Colonic mucosa (tissue), 4 donors: ENCODE results near the gene CCDC88A. TPM values are rescaled to one million over a fixed set of nuclear protein-coding genes. Genes with fewer than 3 reads are reported as not detected.
"Not testable (repeated sequence)": the region's sequence is repeated elsewhere in the genome, so short reads cannot be mapped to it uniquely, and the experiment has no call there.

ENCODE experiments used
- DNase-seq: peaks from one replicate; pipeline ENCODE4 v3.0.0-alpha.2; 2020
- H3K27ac ChIP-seq: fragments of 200-600 bp; one replicate; pipeline ENCODE4 v1.8.0; 2021
- H3K27me3 ChIP-seq: fragments of 200-600 bp; one replicate; pipeline ENCODE4 v1.8.0; 2021
- H3K36me3 ChIP-seq: fragments of 200-600 bp; one replicate; pipeline ENCODE4 v1.8.0; 2021
- H3K4me1 ChIP-seq: fragments of 200-600 bp; one replicate; pipeline ENCODE4 v1.8.0; 2021; ENCODE audit warnings: mild to moderate bottlenecking
- H3K4me3 ChIP-seq: fragments of 200-600 bp; one replicate; pipeline ENCODE4 v1.8.0; 2021
- H3K9ac ChIP-seq, 2 donors: one replicate each; pipeline ENCODE4 v1.7.0; 2013; ENCODE audit warnings: control low read depth in 2 of 2, low read depth in 2 of 2, low read length in 2 of 2
- H3K9me3 ChIP-seq: fragments of 200-600 bp; one replicate; pipeline ENCODE4 v1.8.0; 2021
- CTCF ChIP-seq: fragments of 200-600 bp; IDR thresholded peaks from one replicate; pipeline ENCODE4 v1.8.0; 2022; ENCODE audit warnings: antibody characterized with exemption, mild to moderate bottlenecking
- intact Hi-C: fragments of 100-400 bp; cut with DNase I; formaldehyde crosslinking; loops from one replicate; pipeline ENCODE4 v1.14.1; 2022
- total RNA-seq, 2 donors: library from RNA; stranded (reverse); fragmentation: NEBNext Ultra II Directional in 1 of 2; extraction: Animal tissue kit (Norgen Biotek cat#: 25700) in 1 of 2; gene quantifications; one replicate each; pipeline ENCODE4 v1.2.1, GENCODE V29; 2021
- donor health status: healthy.
- donor health status: DM: no; HTN: no; CAD: no.
- donor health status: DM: no; HTN: no; CAD: no.

Gene CCDC88A
- total RNA-seq, 2 donors from 2014 or later = 4.2 to 11.4 TPM

DNA sequence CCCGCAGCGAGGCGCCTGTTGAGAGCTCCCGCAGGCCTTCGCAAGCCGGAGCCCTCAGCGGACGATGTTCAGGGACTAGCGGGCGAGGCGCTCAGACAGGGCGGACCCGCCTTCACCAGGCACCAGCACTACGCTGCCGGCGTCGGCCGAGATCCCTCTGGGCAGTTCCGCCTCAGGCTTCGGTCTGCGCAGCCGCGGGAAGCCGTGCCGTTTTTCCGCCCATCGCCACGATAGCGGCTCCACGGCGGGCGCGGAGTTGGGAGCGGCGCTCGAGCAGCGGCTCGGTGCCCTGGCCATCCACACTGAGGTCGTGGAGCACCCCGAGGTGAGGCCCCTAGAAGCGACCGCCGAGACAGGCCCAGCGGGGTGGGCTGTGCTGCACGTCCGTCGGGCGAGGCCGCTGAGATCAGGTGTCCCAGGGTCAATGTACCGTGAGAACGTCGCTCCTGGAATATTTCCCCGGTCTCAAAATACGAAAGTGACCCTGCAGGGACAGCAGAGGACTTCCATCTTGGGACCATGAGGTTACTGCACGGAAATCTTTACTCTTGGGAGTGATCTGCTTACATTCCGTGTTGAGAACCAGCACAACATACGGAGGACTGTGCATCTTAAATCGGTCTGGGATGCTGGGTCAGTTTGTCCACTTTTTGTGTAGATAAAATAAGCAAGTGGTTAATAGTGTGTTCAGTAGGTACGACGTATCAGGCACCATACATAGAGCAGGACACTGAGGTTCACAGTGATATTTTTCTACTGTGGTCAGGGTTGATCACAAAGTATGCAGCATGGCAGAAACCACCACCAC is 137.3 kb downstream of the CCDC88A start:
- H3K36me3 ChIP-seq = no peaks in the 10 kb centered on the region
- peak; percentile 90 for DNase-seq
- peak overlapping the region; percentile 77 for H3K4me3 ChIP-seq
- H3K27me3 ChIP-seq = no peaks in the 10 kb centered on the region
- H3K4me1 ChIP-seq = no peaks in the 10 kb centered on the region
- peak overlapping the region; percentile 94 for H3K27ac ChIP-seq
- no peaks in the 10 kb centered on the region for H3K9me3 ChIP-seq
- no peak for TF ChIP-seq CTCF
- intact Hi-C loops = no loop called here
- H3K9ac ChIP-seq = peak overlapping the region; percentile 79 to 86

DNA sequence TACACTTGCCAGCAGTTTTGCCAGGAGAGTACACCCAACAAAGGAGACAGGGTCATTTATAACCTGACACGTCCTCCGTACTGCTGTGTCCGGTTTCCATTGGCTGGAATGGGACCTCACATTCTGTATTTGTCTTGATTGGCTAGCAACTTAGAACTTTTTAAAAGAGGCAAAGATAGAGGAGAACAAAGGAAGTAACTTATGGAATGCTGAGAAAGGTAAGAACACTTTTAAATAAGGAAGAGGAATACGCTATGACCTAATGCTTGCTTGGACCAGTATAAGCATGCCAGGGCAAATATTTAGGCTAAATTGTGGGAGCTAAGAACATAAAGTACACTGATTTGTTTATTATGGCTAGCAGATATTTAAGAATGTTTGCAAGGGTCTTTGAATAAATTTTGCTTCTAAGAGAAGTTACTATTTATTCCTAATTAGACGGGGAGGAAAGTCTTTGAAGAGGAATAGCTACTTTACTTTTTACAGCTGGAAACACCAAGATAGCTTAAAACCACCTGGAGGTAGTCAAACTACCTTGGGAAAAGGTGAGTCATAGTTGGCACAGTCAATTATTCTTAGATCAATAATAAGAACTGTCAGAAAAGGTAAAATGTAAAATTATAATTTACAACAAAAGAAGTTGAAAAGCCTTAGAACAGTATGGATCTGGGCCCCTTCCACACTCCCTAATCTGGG is 138.7 kb downstream of the CCDC88A start:
- DNase-seq, H3K4me1 ChIP-seq, H3K27me3 ChIP-seq, H3K4me3 ChIP-seq, H3K36me3 ChIP-seq, intact Hi-C loops, H3K9ac ChIP-seq, H3K9me3 ChIP-seq: not testable (repeated sequence)
- H3K27ac ChIP-seq = peak overlapping the region; percentile 94

DNA sequence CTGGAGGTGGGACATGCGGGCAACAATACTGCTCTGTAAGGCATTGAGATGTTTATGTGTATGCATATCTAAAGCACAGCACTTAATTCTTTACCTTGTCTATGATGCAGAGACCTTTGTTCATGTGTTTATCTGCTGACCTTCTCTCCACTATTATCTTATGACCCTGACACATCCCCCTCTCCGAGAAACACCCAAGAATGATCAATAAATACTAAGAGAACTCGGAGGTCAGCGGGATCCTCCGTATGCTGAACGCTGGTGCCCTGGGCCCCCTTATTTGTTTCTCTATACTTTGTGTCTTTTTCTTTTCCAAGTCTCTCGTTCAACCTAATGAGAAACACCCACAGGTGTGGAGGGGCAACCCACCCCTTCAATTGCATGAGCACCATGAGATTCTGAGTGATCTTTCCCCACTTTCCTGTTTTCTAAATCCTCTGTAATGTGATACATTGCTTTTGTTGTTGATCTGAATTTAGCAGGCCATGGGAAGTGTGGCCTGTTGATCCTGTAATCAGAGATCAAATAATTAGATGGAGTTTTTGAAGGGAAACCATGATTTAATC is 139.7 kb downstream of the CCDC88A start:
- H3K36me3 ChIP-seq, H3K4me1 ChIP-seq, intact Hi-C loops, H3K9me3 ChIP-seq, DNase-seq, H3K27ac ChIP-seq, H3K4me3 ChIP-seq, H3K9ac ChIP-seq, H3K27me3 ChIP-seq: not testable (repeated sequence)

- H3K9ac ChIP-seq, DNase-seq, H3K4me1 ChIP-seq, H3K4me3 ChIP-seq, H3K27me3 ChIP-seq, H3K9me3 ChIP-seq, intact Hi-C loops, H3K27ac ChIP-seq, H3K36me3 ChIP-seq: not testable (repeated sequence)
Observed at GRCh38 chr2:55279214-55279835, 140.3 kb downstream of the CCDC88A start.

DNA sequence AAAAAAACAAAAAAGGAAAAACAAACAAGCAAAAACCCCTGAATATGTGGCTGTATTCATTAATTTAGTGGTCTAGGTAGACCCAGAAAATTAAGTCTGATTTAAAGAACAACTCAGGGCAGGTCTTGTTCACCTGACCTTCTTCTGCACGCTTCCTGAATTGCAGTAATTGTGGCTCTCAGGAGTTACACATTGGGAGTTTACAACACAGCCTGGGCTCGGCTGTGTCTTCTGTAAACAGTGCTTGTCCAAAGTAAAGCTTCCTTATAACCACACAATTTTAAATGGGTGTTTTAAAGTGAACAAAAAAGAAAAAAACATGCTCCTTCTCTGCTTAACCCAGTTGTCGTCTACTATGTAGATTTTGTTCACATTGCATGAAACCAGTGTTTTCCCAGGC is 142.3 kb downstream of the CCDC88A start:
- Histone ChIP-seq H3K27ac (peak overlapping the region; percentile 74), H3K4me3 (peak overlapping the region; percentile 1), H3K36me3 (no peaks in the 10 kb centered on the region), H3K9ac (peak overlapping the region in 1 of 2 donors; percentile 32), H3K4me1 (no peaks in the 10 kb centered on the region), H3K27me3 (no peaks in the 10 kb centered on the region), H3K9me3 (no peaks in the 10 kb centered on the region)
- intact Hi-C loops = no loop called here
- TF ChIP-seq CTCF = no peak
- peak; percentile 67 for DNase-seq

- H3K27me3 ChIP-seq, H3K9me3 ChIP-seq, H3K4me1 ChIP-seq, H3K27ac ChIP-seq, H3K9ac ChIP-seq, H3K36me3 ChIP-seq, DNase-seq, intact Hi-C loops, H3K4me3 ChIP-seq: not testable (repeated sequence)
Observed at GRCh38 chr2:55274346-55274745, 145.3 kb downstream of the CCDC88A start.

DNA sequence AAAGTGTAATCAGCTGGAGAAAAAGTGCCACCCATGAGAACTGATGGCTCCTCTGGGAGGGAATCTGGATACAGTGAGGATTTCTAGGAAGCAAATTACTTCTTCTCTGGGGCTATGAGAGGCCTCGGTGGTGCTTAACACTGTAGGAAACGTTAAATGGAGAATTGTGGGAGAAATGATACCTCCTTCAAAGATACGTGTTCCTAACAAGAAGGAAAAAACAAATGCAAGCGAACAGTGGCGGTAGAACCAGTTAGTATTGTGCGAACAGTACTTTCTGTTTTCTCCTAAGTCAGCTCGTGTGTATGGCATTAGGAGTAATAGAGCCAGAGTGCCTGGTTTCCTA is 150.0 kb downstream of the CCDC88A start:
- TF ChIP-seq CTCF = no peak
- DNase-seq = no peak
- Histone ChIP-seq H3K27me3 (no peaks in the 10 kb centered on the region), H3K4me1 (peaks cover 5% of the 10 kb centered on the region), H3K9me3 (no peaks in the 10 kb centered on the region), H3K36me3 (no peaks in the 10 kb centered on the region), H3K27ac (peak overlapping the region; percentile 85), H3K9ac (peak overlapping the region; percentile 60 to 82), H3K4me3 (peak overlapping the region; percentile 61)
- intact Hi-C loops = loop anchor here (2.0 kb wide), 1 partner anchor 39 kb away; no protein-coding TSS in a partner anchor
